Mammary epithelial cell (primary cell): ENCODE results near the gene RPS5.

Source experiments
- CTCF ChIP-seq, 2 donors: IDR thresholded peaks in 1 of 2; conservative IDR thresholded peaks in 1 of 2; 2 replicates each; pipeline ENCODE4 v1.5.1; 2011 to 2012; ENCODE audit warnings: inconsistent platforms in 2 of 2, low read length in 2 of 2, mild to moderate bottlenecking in 2 of 2, control low read depth in 1 of 2, low read depth in 1 of 2; ENCODE audit not compliant: insufficient read depth in 1 of 2; ENCODE audit errors: extremely low read depth in 1 of 2
- EZH2 ChIP-seq: IDR thresholded peaks from 2 replicates; pipeline ENCODE4 v1.6.1; 2012; ENCODE audit warnings: low read length, inconsistent platforms, borderline replicate concordance

GRCh38 chr19:58354478-58355030 is 32.5 kb upstream of the RPS5 start:
- no peak for TF ChIP-seq CTCF (conservative IDR thresholded peaks at IDR 0.05 in 1 of 2, IDR thresholded peaks at IDR 0.05 in 1 of 2; ENCODE audit: extremely low read depth in 1 of 2, insufficient read depth in 1 of 2, low read depth in 1 of 2, low read length in 2 of 2)
- no peak for TF ChIP-seq EZH2
